Fibroblast of lung (primary cell): ENCODE data around the gene ZNF516.

Experiments
- EZH2 ChIP-seq: IDR thresholded peaks from 2 replicates; pipeline ENCODE4 v1.5.1; 2012; ENCODE audit warnings: low read length, control low read depth, mild to moderate bottlenecking; ENCODE audit errors: missing control alignments
- TF ChIP-seq, protein P1 (sequence below), 2 donors: IDR thresholded peaks in 1 of 2; conservative IDR thresholded peaks in 1 of 2; 1 replicate in 1 of 2; 2 replicates in 1 of 2; pipeline ENCODE4 v1.5.1; 2011 to 2012; ENCODE audit warnings: low read length in 2 of 2, control low read depth in 1 of 2, inconsistent platforms in 1 of 2, low read depth in 1 of 2, mild to moderate bottlenecking in 1 of 2

DNA sequence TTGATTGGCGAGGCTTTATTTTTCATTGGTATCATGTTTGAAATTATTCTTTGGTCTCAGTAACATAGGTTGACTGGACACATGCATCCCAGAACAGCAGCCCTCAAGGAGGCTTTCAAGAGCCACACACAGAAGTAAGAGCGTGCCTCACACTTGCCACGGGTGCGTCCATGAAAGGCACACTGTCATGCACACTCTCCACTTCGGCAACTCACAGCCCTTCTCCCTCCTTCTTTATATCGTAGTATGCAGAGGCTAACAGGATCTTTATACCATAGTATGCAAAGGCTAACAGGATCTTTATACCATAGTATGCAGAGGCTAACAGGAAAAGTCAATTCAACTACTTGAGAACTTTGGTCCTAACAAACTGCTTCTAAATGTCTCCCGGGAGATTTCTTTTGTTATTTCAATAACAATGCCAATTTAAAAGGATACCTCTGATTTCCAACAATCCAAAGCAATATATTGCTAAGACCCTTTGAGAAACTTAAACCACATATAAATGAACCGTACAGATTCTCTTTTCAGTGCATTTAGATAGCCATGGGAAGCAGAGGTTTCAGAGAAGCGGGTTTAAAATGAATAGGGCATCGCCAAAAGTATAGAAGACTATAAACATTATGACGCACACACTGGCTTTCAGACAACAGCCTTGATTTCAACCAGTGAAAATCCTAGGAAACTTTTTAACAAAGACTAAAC, 26.5 kb upstream of the ZNF516 start:
- no peak for TF ChIP-seq EZH2
- TF ChIP-seq, protein P1, sequence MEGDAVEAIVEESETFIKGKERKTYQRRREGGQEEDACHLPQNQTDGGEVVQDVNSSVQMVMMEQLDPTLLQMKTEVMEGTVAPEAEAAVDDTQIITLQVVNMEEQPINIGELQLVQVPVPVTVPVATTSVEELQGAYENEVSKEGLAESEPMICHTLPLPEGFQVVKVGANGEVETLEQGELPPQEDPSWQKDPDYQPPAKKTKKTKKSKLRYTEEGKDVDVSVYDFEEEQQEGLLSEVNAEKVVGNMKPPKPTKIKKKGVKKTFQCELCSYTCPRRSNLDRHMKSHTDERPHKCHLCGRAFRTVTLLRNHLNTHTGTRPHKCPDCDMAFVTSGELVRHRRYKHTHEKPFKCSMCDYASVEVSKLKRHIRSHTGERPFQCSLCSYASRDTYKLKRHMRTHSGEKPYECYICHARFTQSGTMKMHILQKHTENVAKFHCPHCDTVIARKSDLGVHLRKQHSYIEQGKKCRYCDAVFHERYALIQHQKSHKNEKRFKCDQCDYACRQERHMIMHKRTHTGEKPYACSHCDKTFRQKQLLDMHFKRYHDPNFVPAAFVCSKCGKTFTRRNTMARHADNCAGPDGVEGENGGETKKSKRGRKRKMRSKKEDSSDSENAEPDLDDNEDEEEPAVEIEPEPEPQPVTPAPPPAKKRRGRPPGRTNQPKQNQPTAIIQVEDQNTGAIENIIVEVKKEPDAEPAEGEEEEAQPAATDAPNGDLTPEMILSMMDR (conservative IDR thresholded peaks at IDR 0.05 in 1 of 2, IDR thresholded peaks at IDR 0.05 in 1 of 2; ENCODE audit: low read depth in 1 of 2, low read length in 2 of 2): no peak
